Thyroid gland (tissue), 4 donors: ENCODE data around the gene MMD. TPM values are rescaled to one million over a fixed set of nuclear protein-coding genes. Genes with fewer than 3 reads are reported as not detected.
"Not testable (repeated sequence)": the region's sequence is repeated elsewhere in the genome, so short reads cannot be mapped to it uniquely, and the experiment has no call there.

Experiments
- DNase-seq, 2 donors: peaks; one replicate each; pipeline ENCODE4 v3.0.0-alpha.2; 2019
- H3K27ac ChIP-seq, 3 donors: fragments of 200-600 bp; sonication (generic); 1 replicate in 2 of 3; 2 replicates in 1 of 3; pipeline ENCODE4 v1.5.1; 2016 to 2019; ENCODE audit warnings: mild to moderate bottlenecking in 1 of 3, moderate library complexity in 1 of 3
- H3K27me3 ChIP-seq: fragments of 200-600 bp; sonication (generic); one replicate; pipeline ENCODE4 v1.5.1; 2019
- H3K36me3 ChIP-seq, 2 donors: fragments of 200-600 bp; sonication (generic); one replicate each; pipeline ENCODE4 v1.5.1; 2016 to 2019
- H3K4me1 ChIP-seq, 2 donors: fragments of 200-600 bp; sonication (generic); one replicate each; pipeline ENCODE4 v1.5.1; 2017 to 2019
- H3K4me3 ChIP-seq, 3 donors: fragments of 200-600 bp; sonication (generic); replicated peaks in 1 of 3; 1 replicate in 2 of 3; 2 replicates in 1 of 3; pipeline ENCODE4 v1.5.1; 2016; ENCODE audit warnings: mild to moderate bottlenecking in 1 of 3
- H3K9me3 ChIP-seq: fragments of 200-600 bp; sonication (generic); one replicate; pipeline ENCODE4 v1.5.1; 2017
- CTCF ChIP-seq, 6 experiments: fragments of 200-600 bp in 3 of 6; fragments of 450-650 bp in 3 of 6; sonication (generic) in 3 of 6; IDR thresholded peaks; one replicate each; pipeline ENCODE4 v1.5.1; 2016 to 2019; ENCODE audit warnings: antibody characterized with exemption in 6 of 6, mild to moderate bottlenecking in 2 of 6, inconsistent platforms in 1 of 6, moderate library complexity in 1 of 6
- POLR2A ChIP-seq, 2 donors: fragments of 450-650 bp; IDR thresholded peaks; one replicate each; pipeline ENCODE4 v1.6.1; 2017; ENCODE audit warnings: antibody characterized with exemption in 2 of 2, mild to moderate bottlenecking in 2 of 2, moderate library complexity in 1 of 2
- WGBS, 2 donors: methylation state at CpG; one replicate each; pipeline ENCODE4 v1.1.5; 2017; 5-methylcytosine and 5-hydroxymethylcytosine counted together
- intact Hi-C: fragments of 100-400 bp; cut with DNase I; formaldehyde crosslinking; loops from one replicate; pipeline ENCODE4 v1.15.1; 2023
- total RNA-seq, 4 donors: library from RNA; depleted of rRNA; stranded (reverse); fragments of >200 nt; gene quantifications; one replicate each; pipeline ENCODE4 v1.2.3, GENCODE V29; 2016

The MMD gene
- total RNA-seq, 4 donors from 2014 or later, result 8.9 to 21.9 (median 15.3) TPM

- Histone ChIP-seq H3K27me3 (no peaks in the 10 kb centered on the region), H3K27ac (no peak overlapping the region), H3K36me3 (peaks cover 8% of the 10 kb centered on the region in 2 donors), H3K9me3 (no peaks in the 10 kb centered on the region), H3K4me1 (peaks cover 4 to 23% of the 10 kb centered on the region in 2 donors), H3K4me3 (no peak overlapping the region)
- intact Hi-C loops, result no loop called here
- no peak for DNase-seq
- WGBS, 2 donors, result 96 to 97% methylated on average over 4 of the region's 4 CpGs
- no peak for TF ChIP-seq CTCF (IDR thresholded peaks at IDR 0.05)
- TF ChIP-seq POLR2A (IDR thresholded peaks at IDR 0.05), result no peak
Observed at GRCh38 chr17:55409030-55409800, 12.4 kb downstream of the MMD start.

- Histone ChIP-seq H3K27me3 (no peaks in the 10 kb centered on the region), H3K27ac (no peak overlapping the region), H3K9me3 (no peaks in the 10 kb centered on the region), H3K36me3 (peaks cover 8% of the 10 kb centered on the region in 2 donors), H3K4me1 (peaks cover 4 to 16% of the 10 kb centered on the region in 2 donors), H3K4me3 (no peak overlapping the region)
- intact Hi-C loops, result no loop called here
- TF ChIP-seq POLR2A (IDR thresholded peaks at IDR 0.05) (no peak), CTCF (IDR thresholded peaks at IDR 0.05) (no peak)
- DNase-seq, result no peak
- 73 to 74% methylated on average over 5 of the region's 5 CpGs for WGBS, 2 donors
Observed at GRCh38 chr17:55407641-55408566, 13.7 kb downstream of the MMD start.

- H3K27ac ChIP-seq, result no peak overlapping the region
- no peak for TF ChIP-seq CTCF (IDR thresholded peaks at IDR 0.05)
- TF ChIP-seq POLR2A (IDR thresholded peaks at IDR 0.05), result no peak
- intact Hi-C loops, result no loop called here
Observed at GRCh38 chr17:55405600-55405999, 16.0 kb downstream of the MMD start.

GRCh38 chr17:55404197-55404596, 17.4 kb downstream of the MMD start:
- H3K27me3 ChIP-seq, H3K9me3 ChIP-seq, H3K4me1 ChIP-seq, H3K36me3 ChIP-seq, intact Hi-C loops, DNase-seq, H3K4me3 ChIP-seq, H3K27ac ChIP-seq: not testable (repeated sequence)
- 90 to 91% methylated on average over 5 of the region's 5 CpGs for WGBS, 2 donors

More at GRCh38 chr17:55405600-55405999, 16.0 kb downstream of the MMD start:
- 97 to 98% methylated on average over 1 of the region's 1 CpG for WGBS, 2 donors
- H3K4me1 ChIP-seq, result peaks cover under 1 to 3% of the 10 kb centered on the region in 2 donors
- no peaks in the 10 kb centered on the region for H3K27me3 ChIP-seq
- DNase-seq, result no peak
- H3K36me3 ChIP-seq, result peaks cover 8% of the 10 kb centered on the region in 2 donors
- H3K9me3 ChIP-seq, result no peaks in the 10 kb centered on the region
- no peak overlapping the region for H3K4me3 ChIP-seq

GRCh38 chr17:55402374-55402773, 19.3 kb downstream of the MMD start:
- Histone ChIP-seq H3K4me1 (no peaks in the 10 kb centered on the region), H3K36me3 (peaks cover 0 to 3% of the 10 kb centered on the region in 2 donors), H3K27ac (no peak overlapping the region), H3K27me3 (no peaks in the 10 kb centered on the region), H3K4me3 (no peak overlapping the region), H3K9me3 (no peaks in the 10 kb centered on the region)
- WGBS, 2 donors, result 94 to 95% methylated on average over 4 of the region's 4 CpGs
- TF ChIP-seq POLR2A (IDR thresholded peaks at IDR 0.05) (no peak), CTCF (IDR thresholded peaks at IDR 0.05) (no peak)
- no peak for DNase-seq
- intact Hi-C loops, result no loop called here
